SU-DHL-6 (cell line): Measurements from ENCODE around the gene HMG20B.

Experiments
- H2AFZ ChIP-seq: fragments of 200-600 bp; sonication (generic); 2 replicates; pipeline ENCODE4 v1.6.1; 2014; ENCODE audit warnings: low read depth, mild to moderate bottlenecking, moderate library complexity, mixed read lengths, antibody characterized with exemption, low read length; ENCODE audit not compliant: severe bottlenecking
- H3F3A ChIP-seq: fragments of 200-600 bp; shearing (Covaris generic); 2 replicates; pipeline ENCODE4 v1.6.0; 2016; ENCODE audit warnings: antibody characterized with exemption, mild to moderate bottlenecking; ENCODE audit not compliant: insufficient read depth
- H3K27ac ChIP-seq: fragments of 200-600 bp; sonication (generic); 2 replicates; pipeline ENCODE4 v1.5.1; 2016; ENCODE audit warnings: low read depth, mild to moderate bottlenecking, low read length, moderate library complexity, mixed read lengths
- H3K27me3 ChIP-seq: fragments of 200-600 bp; sonication (generic), shearing (Covaris generic); 2 replicates; pipeline ENCODE4 v1.6.0; 2014; ENCODE audit warnings: mild to moderate bottlenecking, low read length
- H3K36me3 ChIP-seq: fragments of 200-600 bp; sonication (generic); 2 replicates; pipeline ENCODE4 v1.6.1; 2014; ENCODE audit warnings: mild to moderate bottlenecking, low read length, mixed read lengths
- H3K4me2 ChIP-seq: fragments of 300-600, 200-600 bp; shearing (Covaris generic), sonication (generic); 2 replicates; pipeline ENCODE4 v1.6.0; 2014; ENCODE audit warnings: low read length, low read depth, mild to moderate bottlenecking; ENCODE audit not compliant: poor library complexity, severe bottlenecking
- H3K4me3 ChIP-seq: fragments of 200-600 bp; sonication (generic); 2 replicates; pipeline ENCODE4 v1.5.1; 2014; ENCODE audit warnings: antibody characterized with exemption, low read length, mild to moderate bottlenecking, mixed read lengths; ENCODE audit not compliant: insufficient read depth, poor library complexity, severe bottlenecking
- H3K79me2 ChIP-seq: fragments of 200-600 bp; sonication (generic); 2 replicates; pipeline ENCODE4 v1.6.1; 2014; ENCODE audit warnings: mild to moderate bottlenecking, low read length, moderate library complexity; ENCODE audit not compliant: insufficient read depth
- H3K9ac ChIP-seq: fragments of 200-600 bp; sonication (generic); 2 replicates; pipeline ENCODE4 v1.7.0; 2014; ENCODE audit warnings: mild to moderate bottlenecking, low read length
- H3K9me2 ChIP-seq: fragments of 200-600 bp; sonication (generic); replicated peaks from 2 replicates; pipeline ENCODE4 v1.6.1; 2014; ENCODE audit warnings: low read length; ENCODE audit not compliant: insufficient read depth
- H3K9me3 ChIP-seq: fragments of 200-600 bp; sonication (generic); 2 replicates; pipeline ENCODE4 v1.6.1; 2014; ENCODE audit warnings: low read length, mixed read lengths; ENCODE audit not compliant: insufficient read depth
- H4K20me1 ChIP-seq: fragments of 200-600 bp; sonication (generic); 2 replicates; pipeline ENCODE4 v1.6.1; 2014; ENCODE audit warnings: low read depth, mild to moderate bottlenecking, antibody characterized with exemption, low read length, moderate library complexity, mixed read lengths
- EZH2phosphoT487 ChIP-seq: fragments of 200-600 bp; sonication (generic), shearing (Covaris generic); conservative IDR thresholded peaks from 2 replicates; pipeline ENCODE4 v1.6.1; 2018; ENCODE audit warnings: mild to moderate bottlenecking, antibody characterized with exemption, low read length, moderate library complexity, mixed read lengths
- TF ChIP-seq, protein P1 (sequence below): fragments of 200-600 bp; sonication (generic); IDR thresholded peaks from one replicate; pipeline ENCODE4 v1.5.1; 2017; ENCODE audit warnings: antibody characterized with exemption, mild to moderate bottlenecking, low read length, moderate library complexity; ENCODE audit not compliant: insufficient read depth, poor library complexity, severe bottlenecking

The HMG20B gene

DNA sequence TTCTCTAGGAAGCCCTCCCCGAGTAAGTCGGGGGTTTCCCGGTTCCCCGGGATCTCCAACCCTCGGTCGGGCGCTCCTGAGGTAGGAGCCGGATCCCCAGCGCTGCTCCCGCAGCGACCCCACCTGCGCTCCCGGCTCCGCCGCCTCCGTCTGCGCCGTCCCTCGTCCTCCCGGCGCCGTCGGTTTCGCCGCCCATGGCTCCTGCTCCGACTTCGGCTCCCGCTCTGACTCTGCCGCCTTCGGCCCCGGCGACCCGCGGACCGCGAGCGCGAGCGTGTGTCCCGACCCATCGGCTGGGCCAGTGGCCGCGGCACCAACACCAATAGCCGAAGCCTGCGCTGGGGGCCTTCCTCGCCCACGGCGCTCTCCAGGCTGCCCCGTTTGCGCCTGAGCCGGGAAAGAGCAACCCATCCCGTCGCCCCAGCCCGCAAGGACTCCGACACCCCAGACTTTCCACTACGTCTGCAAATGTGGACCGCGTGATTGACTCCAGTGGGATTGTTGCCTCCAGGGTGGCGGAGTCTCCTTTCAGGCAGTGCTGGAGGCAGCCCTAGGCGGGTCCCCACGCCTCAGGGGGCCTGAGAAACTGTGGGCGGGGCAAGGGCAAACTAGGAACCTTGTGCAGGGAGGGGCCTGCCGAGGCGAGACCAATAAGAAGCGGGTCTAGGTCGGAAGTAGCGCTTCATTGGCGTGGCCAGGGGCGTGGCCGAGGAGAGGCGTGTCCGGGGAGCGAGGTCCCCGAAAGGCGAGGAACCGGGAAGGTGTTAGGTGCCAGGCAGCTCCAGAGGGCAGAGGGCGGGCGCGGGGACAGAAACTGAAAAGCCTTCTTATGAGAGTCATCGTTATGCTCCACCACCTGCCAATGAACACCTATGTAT lies 54.0 kb downstream of the HMG20B start, which contains the start of gene CACTIN:
TSS of gene CACTIN (minus strand) at position 318 of the 878 bp plus-strand sequence. CDS start at position 290, 28 bp downstream.
- Histone ChIP-seq H3K27me3 (no peaks in the 10 kb centered on the region), H3K9me3 (no peaks in the 10 kb centered on the region), H3F3A (no peaks in the 10 kb centered on the region), H3K36me3 (no peaks in the 10 kb centered on the region), H3K4me2 (peak within 1 kb of the TSS; percentile 91), H3K79me2 (peaks cover 28% of the 10 kb centered on the region), H3K4me3 (peak within 1 kb of the TSS; percentile 81), H3K27ac (peak within 1 kb of the TSS; percentile 68), H2AFZ (peak within 1 kb of the TSS; percentile 50), H3K9ac (peak within 1 kb of the TSS; percentile 85), H4K20me1 (peaks cover 4% of the 10 kb centered on the region; the same call in 1 of the 2 replicates), H3K9me2 (no peaks in the 10 kb centered on the region)
- TF ChIP-seq, protein P1, sequence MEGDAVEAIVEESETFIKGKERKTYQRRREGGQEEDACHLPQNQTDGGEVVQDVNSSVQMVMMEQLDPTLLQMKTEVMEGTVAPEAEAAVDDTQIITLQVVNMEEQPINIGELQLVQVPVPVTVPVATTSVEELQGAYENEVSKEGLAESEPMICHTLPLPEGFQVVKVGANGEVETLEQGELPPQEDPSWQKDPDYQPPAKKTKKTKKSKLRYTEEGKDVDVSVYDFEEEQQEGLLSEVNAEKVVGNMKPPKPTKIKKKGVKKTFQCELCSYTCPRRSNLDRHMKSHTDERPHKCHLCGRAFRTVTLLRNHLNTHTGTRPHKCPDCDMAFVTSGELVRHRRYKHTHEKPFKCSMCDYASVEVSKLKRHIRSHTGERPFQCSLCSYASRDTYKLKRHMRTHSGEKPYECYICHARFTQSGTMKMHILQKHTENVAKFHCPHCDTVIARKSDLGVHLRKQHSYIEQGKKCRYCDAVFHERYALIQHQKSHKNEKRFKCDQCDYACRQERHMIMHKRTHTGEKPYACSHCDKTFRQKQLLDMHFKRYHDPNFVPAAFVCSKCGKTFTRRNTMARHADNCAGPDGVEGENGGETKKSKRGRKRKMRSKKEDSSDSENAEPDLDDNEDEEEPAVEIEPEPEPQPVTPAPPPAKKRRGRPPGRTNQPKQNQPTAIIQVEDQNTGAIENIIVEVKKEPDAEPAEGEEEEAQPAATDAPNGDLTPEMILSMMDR: no peak
- no peak for TF ChIP-seq EZH2phosphoT487

DNA sequence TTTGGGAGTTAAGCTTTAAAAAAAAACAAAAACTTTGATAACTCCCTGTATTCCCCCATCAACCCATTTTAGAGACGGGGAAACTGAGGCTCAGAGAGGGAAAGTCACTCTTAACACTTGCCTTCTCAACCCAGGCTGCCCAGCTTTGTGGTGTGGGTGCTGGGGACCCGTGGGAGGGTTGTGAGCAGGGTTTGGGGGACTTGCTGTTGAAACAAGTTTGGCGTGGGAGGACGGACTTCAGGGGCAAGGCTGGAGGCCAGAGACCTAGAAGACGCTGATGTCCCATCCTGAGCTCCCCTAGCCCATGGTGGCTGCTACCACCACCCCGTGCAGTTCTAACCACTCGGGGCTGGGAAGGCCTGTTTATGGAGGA lies 54.6 kb downstream of the HMG20B start:
- TF ChIP-seq, protein P1: no peak
- no peak for TF ChIP-seq EZH2phosphoT487
- H4K20me1 ChIP-seq: peaks cover 4% of the 10 kb centered on the region; the same call in 1 of the 2 replicates
- H2AFZ ChIP-seq: peak overlapping the region; percentile 50
- H3K4me2 ChIP-seq: peak overlapping the region; percentile 91
- H3F3A ChIP-seq: no peaks in the 10 kb centered on the region
- peak overlapping the region; percentile 85 for H3K9ac ChIP-seq
- no peaks in the 10 kb centered on the region for H3K36me3 ChIP-seq
- peaks cover 28% of the 10 kb centered on the region for H3K79me2 ChIP-seq
- H3K27me3 ChIP-seq: no peaks in the 10 kb centered on the region
- H3K27ac ChIP-seq: no peak overlapping the region
- H3K4me3 ChIP-seq: peak overlapping the region; percentile 46
- H3K9me3 ChIP-seq: no peaks in the 10 kb centered on the region
- no peaks in the 10 kb centered on the region for H3K9me2 ChIP-seq
